ENCODE data around the gene TMEM54. TPM values are rescaled to one million over a fixed set of nuclear protein-coding genes. Genes with fewer than 3 reads are reported as not detected.

TMEM54 gene
- total and polyA plus RNA-seq, 2 of the 13 experiments (the other 11 are each of a cell fraction or from before 2014, with no cell fraction given), result 2.5 to 2.9 TPM

GRCh38 chr1:32933742-32934322, 32.6 kb upstream of the TMEM54 start (continued):
- TF ChIP-seq, protein P1, sequence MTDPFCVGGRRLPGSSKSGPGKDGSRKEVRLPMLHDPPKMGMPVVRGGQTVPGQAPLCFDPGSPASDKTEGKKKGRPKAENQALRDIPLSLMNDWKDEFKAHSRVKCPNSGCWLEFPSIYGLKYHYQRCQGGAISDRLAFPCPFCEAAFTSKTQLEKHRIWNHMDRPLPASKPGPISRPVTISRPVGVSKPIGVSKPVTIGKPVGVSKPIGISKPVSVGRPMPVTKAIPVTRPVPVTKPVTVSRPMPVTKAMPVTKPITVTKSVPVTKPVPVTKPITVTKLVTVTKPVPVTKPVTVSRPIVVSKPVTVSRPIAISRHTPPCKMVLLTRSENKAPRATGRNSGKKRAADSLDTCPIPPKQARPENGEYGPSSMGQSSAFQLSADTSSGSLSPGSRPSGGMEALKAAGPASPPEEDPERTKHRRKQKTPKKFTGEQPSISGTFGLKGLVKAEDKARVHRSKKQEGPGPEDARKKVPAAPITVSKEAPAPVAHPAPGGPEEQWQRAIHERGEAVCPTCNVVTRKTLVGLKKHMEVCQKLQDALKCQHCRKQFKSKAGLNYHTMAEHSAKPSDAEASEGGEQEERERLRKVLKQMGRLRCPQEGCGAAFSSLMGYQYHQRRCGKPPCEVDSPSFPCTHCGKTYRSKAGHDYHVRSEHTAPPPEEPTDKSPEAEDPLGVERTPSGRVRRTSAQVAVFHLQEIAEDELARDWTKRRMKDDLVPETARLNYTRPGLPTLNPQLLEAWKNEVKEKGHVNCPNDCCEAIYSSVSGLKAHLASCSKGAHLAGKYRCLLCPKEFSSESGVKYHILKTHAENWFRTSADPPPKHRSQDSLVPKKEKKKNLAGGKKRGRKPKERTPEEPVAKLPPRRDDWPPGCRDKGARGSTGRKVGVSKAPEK (CRISPR knock-in tag; IDR thresholded peaks at IDR 0.05; ENCODE audit: borderline replicate concordance), result peak; percentile 50; the same call in 1 of the 2 replicates
- peak; percentile 87 for TF ChIP-seq HDAC2 (CRISPR knock-in tag; IDR thresholded peaks at IDR 0.05)
- TF ChIP-seq ARNT (IDR thresholded peaks at IDR 0.05), result no peak
- TF ChIP-seq TSC22D2 (CRISPR knock-in tag; IDR thresholded peaks at IDR 0.05; ENCODE audit: borderline replicate concordance), result no peak
- 0 out of 2 replicates have a peak, but pooled peaks have one; percentile 70 for TF ChIP-seq ZNF556 (CRISPR knock-in tag; IDR thresholded peaks at IDR 0.05; ENCODE audit: borderline replicate concordance)
- TF ChIP-seq CREBL2 (CRISPR knock-in tag; IDR thresholded peaks at IDR 0.05; ENCODE audit: borderline replicate concordance), result no peak
- no peak for TF ChIP-seq ISX (CRISPR knock-in tag; conservative IDR thresholded peaks at IDR 0.05)
- TF ChIP-seq ZNF616 (CRISPR knock-in tag; IDR thresholded peaks at IDR 0.05; ENCODE audit: low read depth), result no peak
- no peak for TF ChIP-seq ZNF83 (CRISPR knock-in tag; IDR thresholded peaks at IDR 0.05; ENCODE audit: borderline replicate concordance)
- TF ChIP-seq RBAK (CRISPR knock-in tag; IDR thresholded peaks at IDR 0.05), result no peak
- TF ChIP-seq ZNF121 (CRISPR knock-in tag; IDR thresholded peaks at IDR 0.05), result no peak; the same call in 1 of the 2 replicates
- peak; percentile 55; the same call in 1 of the 2 replicates for TF ChIP-seq TCF7 (IDR thresholded peaks at IDR 0.05; ENCODE audit: low read depth)
- no peak for TF ChIP-seq KAT2B (IDR thresholded peaks at IDR 0.05; ENCODE audit: borderline replicate concordance, low read depth, low read length)
- peak; percentile 64; the same call in 1 of the 2 replicates for TF ChIP-seq ZNF614 (CRISPR knock-in tag; IDR thresholded peaks at IDR 0.05; ENCODE audit: borderline replicate concordance)
- TF ChIP-seq TBX2 (CRISPR knock-in tag; IDR thresholded peaks at IDR 0.05; ENCODE audit: borderline replicate concordance), result peak; percentile 99
- TF ChIP-seq, protein P2, sequence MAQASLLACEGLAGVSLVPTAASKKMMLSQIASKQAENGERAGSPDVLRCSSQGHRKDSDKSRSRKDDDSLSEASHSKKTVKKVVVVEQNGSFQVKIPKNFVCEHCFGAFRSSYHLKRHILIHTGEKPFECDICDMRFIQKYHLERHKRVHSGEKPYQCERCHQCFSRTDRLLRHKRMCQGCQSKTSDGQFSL (CRISPR knock-in tag; IDR thresholded peaks at IDR 0.05), result no peak
- no peak; the same call in 1 of the 2 replicates for TF ChIP-seq ARNT2 (CRISPR knock-in tag; IDR thresholded peaks at IDR 0.05; ENCODE audit: low read depth)
- TF ChIP-seq ESRRA (CRISPR knock-in tag; IDR thresholded peaks at IDR 0.05; ENCODE audit: low read depth), result 0 out of 2 replicates have a peak, but pooled peaks have one; percentile 3
- TF ChIP-seq TBP (CRISPR knock-in tag; IDR thresholded peaks at IDR 0.05), result no peak
- no peak for TF ChIP-seq ZC3H4 (CRISPR knock-in tag; IDR thresholded peaks at IDR 0.05; ENCODE audit: borderline replicate concordance)
- TF ChIP-seq ZNF788 (CRISPR knock-in tag; IDR thresholded peaks at IDR 0.05; ENCODE audit: borderline replicate concordance), result peak; percentile 56; the same call in 1 of the 2 replicates
- TF ChIP-seq ZZZ3 (CRISPR knock-in tag; IDR thresholded peaks at IDR 0.05; ENCODE audit: borderline replicate concordance), result 0 out of 2 replicates have a peak, but pooled peaks have one; percentile 58
- peak; percentile 94 for TF ChIP-seq ZNF710 (CRISPR knock-in tag; IDR thresholded peaks at IDR 0.05; ENCODE audit: borderline replicate concordance)
- TF ChIP-seq DR1 (CRISPR knock-in tag; IDR thresholded peaks at IDR 0.05), result no peak
- TF ChIP-seq LCORL (IDR thresholded peaks at IDR 0.05), result no peak
- TF ChIP-seq LCORL (CRISPR knock-in tag; IDR thresholded peaks at IDR 0.05), result peak; percentile 77
- no peak for TF ChIP-seq NCOA5 (CRISPR knock-in tag; IDR thresholded peaks at IDR 0.05)
